Measurements from ENCODE around the gene LIN54. TPM values are rescaled to one million over a fixed set of nuclear protein-coding genes. Genes with fewer than 3 reads are reported as not detected.
"Not testable (repeated sequence)": the region's sequence is repeated elsewhere in the genome, so short reads cannot be mapped to it uniquely, and the experiment has no call there.

The LIN54 gene
- total RNA-seq, 1 experiment from 2014 or later = 40.8 TPM

- Histone ChIP-seq H3K36me3 (peaks cover 65% of the 10 kb centered on the region), H3K27ac (no peak overlapping the region), H3K4me3 (no peak overlapping the region), H3K4me1 (no peaks in the 10 kb centered on the region), H3K27me3 (no peaks in the 10 kb centered on the region), H3K9me3 (replicated peaks) (no peaks in the 10 kb centered on the region)
- DNase-seq = no peak
Measured at GRCh38 chr4:82939414-82939813, 71.2 kb downstream of the LIN54 start.

GRCh38 chr4:82934441-82934840 is 76.2 kb downstream of the LIN54 start:
- H3K4me1 ChIP-seq = no peaks in the 10 kb centered on the region
- no peak overlapping the region for H3K27ac ChIP-seq
- H3K4me3 ChIP-seq = no peak overlapping the region
- DNase-seq = no peak
- H3K27me3 ChIP-seq = no peaks in the 10 kb centered on the region
- peaks cover 75% of the 10 kb centered on the region for H3K36me3 ChIP-seq
- no peaks in the 10 kb centered on the region for H3K9me3 ChIP-seq (replicated peaks)

- H3K27me3 ChIP-seq = no peaks in the 10 kb centered on the region
- H3K4me3 ChIP-seq = no peak overlapping the region
- peaks cover 69% of the 10 kb centered on the region for H3K36me3 ChIP-seq
- H3K27ac ChIP-seq = no peak overlapping the region
- H3K4me1 ChIP-seq = no peaks in the 10 kb centered on the region
- no peaks in the 10 kb centered on the region for H3K9me3 ChIP-seq (replicated peaks)
- DNase-seq = no peak
Measured at GRCh38 chr4:82930848-82931755, 79.5 kb downstream of the LIN54 start.

GRCh38 chr4:82921795-82922194 is 88.8 kb downstream of the LIN54 start:
- peaks cover 5% of the 10 kb centered on the region; the same call in 1 of the 2 replicates for H3K4me1 ChIP-seq
- peaks cover 26% of the 10 kb centered on the region for H3K36me3 ChIP-seq
- no peaks in the 10 kb centered on the region for H3K9me3 ChIP-seq (replicated peaks)
- H3K27me3 ChIP-seq = no peaks in the 10 kb centered on the region
- H3K4me3 ChIP-seq = no peak overlapping the region
- no peak overlapping the region for H3K27ac ChIP-seq
- DNase-seq = no peak

GRCh38 chr4:82919386-82919785 is 91.2 kb downstream of the LIN54 start:
- H3K27ac ChIP-seq = no peak overlapping the region
- no peaks in the 10 kb centered on the region for H3K27me3 ChIP-seq
- DNase-seq = no peak
- no peak overlapping the region for H3K4me3 ChIP-seq
- peaks cover 19% of the 10 kb centered on the region for H3K36me3 ChIP-seq
- H3K4me1 ChIP-seq = peaks cover 5% of the 10 kb centered on the region; the same call in 1 of the 2 replicates
- no peaks in the 10 kb centered on the region for H3K9me3 ChIP-seq (replicated peaks)

GRCh38 chr4:82918091-82918490 is 92.5 kb downstream of the LIN54 start:
- Histone ChIP-seq H3K9me3 (replicated peaks) (no peaks in the 10 kb centered on the region), H3K36me3 (peaks cover 16% of the 10 kb centered on the region), H3K27ac (no peak overlapping the region), H3K27me3 (no peaks in the 10 kb centered on the region), H3K4me1 (peaks cover 4% of the 10 kb centered on the region; the same call in 1 of the 2 replicates), H3K4me3 (no peak overlapping the region)
- DNase-seq = no peak

GRCh38 chr4:82913968-82914367 is 96.7 kb downstream of the LIN54 start:
- not testable (repeated sequence) for H3K4me1 ChIP-seq, DNase-seq, H3K4me3 ChIP-seq

GRCh38 chr4:82913305-82913704 is 97.3 kb downstream of the LIN54 start:
- no peaks in the 10 kb centered on the region for H3K4me1 ChIP-seq
- H3K36me3 ChIP-seq = peaks cover 21% of the 10 kb centered on the region
- no peak overlapping the region for H3K27ac ChIP-seq
- no peak overlapping the region for H3K4me3 ChIP-seq
- no peaks in the 10 kb centered on the region for H3K9me3 ChIP-seq (replicated peaks)
- DNase-seq = no peak
- no peaks in the 10 kb centered on the region for H3K27me3 ChIP-seq

More at GRCh38 chr4:82913968-82914367, 96.7 kb downstream of the LIN54 start:
- H3K36me3 ChIP-seq = peaks cover 21% of the 10 kb centered on the region
- not testable (repeated sequence) for H3K9me3 ChIP-seq (replicated peaks); H3K27me3 ChIP-seq; H3K27ac ChIP-seq

- Histone ChIP-seq H3K36me3 (peaks cover 17% of the 10 kb centered on the region), H3K27me3 (no peaks in the 10 kb centered on the region), H3K9me3 (replicated peaks) (no peaks in the 10 kb centered on the region), H3K4me3 (no peak overlapping the region), H3K27ac (no peak overlapping the region), H3K4me1 (no peaks in the 10 kb centered on the region)
- no peak for DNase-seq
Measured at GRCh38 chr4:82909326-82909725, 101.3 kb downstream of the LIN54 start.

GRCh38 chr4:82906469-82906868 is 104.2 kb downstream of the LIN54 start:
- peaks cover 17% of the 10 kb centered on the region for H3K36me3 ChIP-seq
- no peak overlapping the region for H3K27ac ChIP-seq
- no peaks in the 10 kb centered on the region for H3K9me3 ChIP-seq (replicated peaks)

GRCh38 chr4:82905205-82905604 is 105.4 kb downstream of the LIN54 start:
- Histone ChIP-seq H3K36me3 (peaks cover 17% of the 10 kb centered on the region), H3K4me3 (no peak overlapping the region), H3K27me3 (no peaks in the 10 kb centered on the region), H3K4me1 (no peaks in the 10 kb centered on the region), H3K27ac (no peak overlapping the region), H3K9me3 (replicated peaks) (no peaks in the 10 kb centered on the region)
- no peak for DNase-seq

More at GRCh38 chr4:82906469-82906868, 104.2 kb downstream of the LIN54 start:
- no peak for DNase-seq
- H3K4me3 ChIP-seq = no peak overlapping the region
- H3K27me3 ChIP-seq = no peaks in the 10 kb centered on the region
- H3K4me1 ChIP-seq = no peaks in the 10 kb centered on the region

- no peaks in the 10 kb centered on the region for H3K9me3 ChIP-seq (replicated peaks)
- peaks cover 9% of the 10 kb centered on the region for H3K36me3 ChIP-seq
- H3K4me3 ChIP-seq = no peak overlapping the region
- no peaks in the 10 kb centered on the region for H3K27me3 ChIP-seq
- DNase-seq = no peak
- no peak overlapping the region for H3K27ac ChIP-seq
- H3K4me1 ChIP-seq = no peaks in the 10 kb centered on the region
Measured at GRCh38 chr4:82903737-82904136, 106.9 kb downstream of the LIN54 start.

- peak overlapping the region; percentile 78 for H3K4me3 ChIP-seq
- peaks cover 21% of the 10 kb centered on the region for H3K36me3 ChIP-seq
- DNase-seq = no peak
- no peaks in the 10 kb centered on the region for H3K27me3 ChIP-seq
- no peaks in the 10 kb centered on the region for H3K4me1 ChIP-seq
- H3K27ac ChIP-seq = peak overlapping the region; percentile 90
- no peaks in the 10 kb centered on the region for H3K9me3 ChIP-seq (replicated peaks)
Measured at GRCh38 chr4:82901183-82901718, 109.4 kb downstream of the LIN54 start.

GRCh38 chr4:82900411-82901182 is 110.0 kb downstream of the LIN54 start, which contains the start of gene THAP9:
THAP9 (plus strand) TSS chr4:82900735; CDS start chr4:82900803, 68 bp downstream.
- Histone ChIP-seq H3K27me3 (no peaks in the 10 kb centered on the region), H3K27ac (peak within 1 kb of the TSS; percentile 90), H3K4me1 (no peaks in the 10 kb centered on the region; the same call in 1 of the 2 replicates), H3K4me3 (peak within 1 kb of the TSS; percentile 78), H3K36me3 (peaks cover 26% of the 10 kb centered on the region), H3K9me3 (replicated peaks) (no peaks in the 10 kb centered on the region)
- DNase-seq = peak; percentile 100

- Histone ChIP-seq H3K27ac (peak overlapping the region; percentile 90), H3K4me1 (no peaks in the 10 kb centered on the region; the same call in 1 of the 2 replicates), H3K4me3 (peak overlapping the region; percentile 78)
Measured at GRCh38 chr4:82900066-82900410, 110.6 kb downstream of the LIN54 start.

More at GRCh38 chr4:82900066-82900410, 110.6 kb downstream of the LIN54 start:
- H3K36me3 ChIP-seq = peaks cover 32% of the 10 kb centered on the region
- no peak for DNase-seq
- no peaks in the 10 kb centered on the region for H3K9me3 ChIP-seq (replicated peaks)
- no peaks in the 10 kb centered on the region for H3K27me3 ChIP-seq
